ENCODE data around the gene RNF130.

The RNF130 gene, protein sequence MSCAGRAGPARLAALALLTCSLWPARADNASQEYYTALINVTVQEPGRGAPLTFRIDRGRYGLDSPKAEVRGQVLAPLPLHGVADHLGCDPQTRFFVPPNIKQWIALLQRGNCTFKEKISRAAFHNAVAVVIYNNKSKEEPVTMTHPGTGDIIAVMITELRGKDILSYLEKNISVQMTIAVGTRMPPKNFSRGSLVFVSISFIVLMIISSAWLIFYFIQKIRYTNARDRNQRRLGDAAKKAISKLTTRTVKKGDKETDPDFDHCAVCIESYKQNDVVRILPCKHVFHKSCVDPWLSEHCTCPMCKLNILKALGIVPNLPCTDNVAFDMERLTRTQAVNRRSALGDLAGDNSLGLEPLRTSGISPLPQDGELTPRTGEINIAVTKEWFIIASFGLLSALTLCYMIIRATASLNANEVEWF

GRCh38 chr5:180071531-180072255 is at the start of gene RNF130:
TSS of gene RNF130 (minus strand) at chr5:180071759. CDS start at chr5:180071702, 57 bp downstream.
- peak; percentile 77 to 85 (median 78) for DNase-seq (ENCODE audit: low read depth in 2 of 3, low spot score in 1 of 3)

GRCh38 chr5:180120237-180121101 is 48.9 kb upstream of the RNF130 start:
- DNase-seq (ENCODE audit: low read depth in 2 of 3, low spot score in 1 of 3), result no peak

DNA sequence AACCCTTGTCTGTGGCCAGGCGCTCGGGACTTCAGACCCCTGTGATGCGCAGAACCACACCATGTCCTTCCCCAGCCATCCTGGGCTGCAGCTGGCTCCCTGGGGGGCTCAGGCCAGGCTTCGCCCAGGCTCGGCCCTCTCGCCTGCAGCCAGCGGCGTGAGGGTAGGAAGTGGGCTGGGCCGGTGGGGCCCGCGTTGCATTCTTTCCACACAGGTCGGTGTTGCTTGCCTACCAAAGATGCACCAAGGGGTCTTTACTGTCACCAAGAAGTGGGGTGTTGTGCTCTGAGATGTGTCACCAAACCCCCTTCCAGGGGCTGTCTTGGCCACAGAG is 48.3 kb upstream of the RNF130 start:
- DNase-seq (ENCODE audit: low read depth in 2 of 3, low spot score in 1 of 3), result no peak

DNA sequence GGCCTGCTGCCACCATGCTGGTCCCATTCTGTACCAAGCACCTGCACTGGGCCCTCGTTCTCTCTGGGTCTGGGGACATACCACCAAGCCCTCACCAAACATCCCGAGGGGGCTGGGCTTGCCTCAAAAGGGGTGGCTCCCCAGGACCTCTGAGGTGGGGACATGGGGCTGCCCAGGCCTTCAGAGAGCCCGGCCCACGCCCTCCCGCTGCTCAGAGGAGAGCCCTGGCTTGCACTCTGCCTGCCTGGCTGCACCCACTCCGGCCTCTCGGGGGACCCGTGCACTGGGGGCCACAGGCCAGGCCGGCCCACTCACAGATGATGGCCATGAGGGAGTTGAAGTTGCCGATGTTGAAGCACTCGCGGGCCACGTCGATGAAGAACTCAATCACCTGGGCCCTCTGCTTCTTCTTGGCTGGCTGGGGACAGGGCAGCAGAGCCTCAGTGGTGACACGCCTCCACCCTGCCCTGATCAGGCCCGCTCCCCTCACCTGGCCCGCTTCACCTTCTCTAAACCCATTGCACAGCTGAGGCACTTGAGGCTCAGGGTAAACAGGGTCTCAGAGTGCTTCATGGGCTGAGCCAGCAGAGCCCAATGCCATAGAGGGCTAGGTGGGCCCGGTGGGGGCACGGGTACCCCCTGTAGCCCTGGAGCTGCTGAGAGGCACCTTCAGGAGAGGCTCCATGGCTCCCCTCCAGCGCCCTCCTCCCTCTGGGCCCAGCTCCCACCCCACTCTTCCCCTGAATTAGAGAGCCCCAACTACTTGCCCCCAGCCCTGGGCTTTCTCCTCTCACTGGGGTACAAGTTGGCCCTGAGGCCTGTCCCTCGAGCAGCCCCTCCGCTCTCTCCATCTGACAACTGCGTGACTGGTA is 47.7 kb upstream of the RNF130 start:
- DNase-seq (ENCODE audit: low read depth in 2 of 3, low spot score in 1 of 3), result no peak

DNA sequence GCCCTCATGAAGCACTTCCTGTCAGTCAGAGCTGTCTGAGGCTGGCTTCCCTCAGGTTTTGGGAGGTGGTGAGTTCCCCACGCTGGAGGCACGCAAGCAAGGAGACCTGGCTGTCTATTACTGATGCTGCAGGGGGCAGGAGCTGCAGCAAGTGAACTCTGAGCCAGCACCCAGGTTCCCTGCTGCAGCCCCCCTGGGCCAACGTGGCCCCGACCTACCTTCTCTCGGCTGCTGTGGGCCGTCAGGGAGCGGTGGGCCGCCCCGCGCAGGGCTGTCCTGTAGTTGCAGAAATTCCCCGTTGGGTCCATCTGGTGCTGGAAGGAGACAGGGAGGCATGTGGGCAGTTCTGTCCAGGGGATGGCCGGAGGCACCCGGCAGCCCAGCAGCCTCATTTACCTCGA is 46.8 kb upstream of the RNF130 start:
- no peak for DNase-seq (ENCODE audit: low read depth in 2 of 3, low spot score in 1 of 3)

DNA sequence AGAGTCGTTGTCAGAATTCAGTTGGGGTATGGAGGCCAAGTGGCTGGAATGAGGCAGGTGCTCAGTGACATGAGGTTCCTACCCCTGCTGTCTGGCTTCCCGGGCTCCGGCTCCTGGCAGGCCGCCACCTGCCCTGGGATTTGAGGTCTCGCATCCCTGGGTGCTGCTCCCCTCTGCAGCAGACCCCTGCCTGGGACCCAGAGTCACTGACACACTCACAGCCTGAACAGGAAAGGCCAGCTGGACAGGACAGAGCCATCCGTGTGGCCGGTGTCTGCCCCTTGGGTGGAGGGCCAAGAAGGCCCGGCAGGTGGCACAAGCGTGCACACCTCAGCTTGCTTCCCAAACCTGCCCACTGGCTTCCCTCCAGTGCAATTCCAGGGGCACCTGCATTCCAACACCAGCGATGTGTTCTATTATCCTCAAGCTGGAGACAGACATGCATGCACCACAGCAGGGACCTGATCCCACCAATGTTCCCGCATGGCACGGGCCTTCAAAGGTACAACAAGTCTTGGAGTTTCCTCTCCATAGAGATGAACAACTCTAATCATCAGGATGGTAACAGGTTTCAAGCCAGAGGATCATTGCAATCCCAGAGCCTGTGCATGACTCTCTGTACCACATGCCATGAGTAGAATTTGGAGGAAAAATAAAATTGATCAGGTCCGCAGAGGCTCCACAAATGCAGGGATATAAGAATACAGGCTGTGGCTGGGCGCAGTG is 45.6 kb upstream of the RNF130 start:
- no peak for DNase-seq (ENCODE audit: low read depth in 2 of 3, low spot score in 1 of 3)

- no peak for DNase-seq (ENCODE audit: low read depth in 2 of 3, low spot score in 1 of 3)
These were observed 44.8 kb upstream of the RNF130 start for GRCh38 chr5:180116077-180116999.

GRCh38 chr5:180115326-180116076 is 43.9 kb upstream of the RNF130 start:
- DNase-seq (ENCODE audit: low read depth in 2 of 3, low spot score in 1 of 3), result no peak

- DNase-seq (ENCODE audit: low read depth in 2 of 3, low spot score in 1 of 3), result no peak
These were observed 42.9 kb upstream of the RNF130 start for GRCh38 chr5:180114304-180115003.

GRCh38 chr5:180113660-180114303 is 42.2 kb upstream of the RNF130 start:
- DNase-seq (ENCODE audit: low read depth in 2 of 3, low spot score in 1 of 3), result no peak

DNA sequence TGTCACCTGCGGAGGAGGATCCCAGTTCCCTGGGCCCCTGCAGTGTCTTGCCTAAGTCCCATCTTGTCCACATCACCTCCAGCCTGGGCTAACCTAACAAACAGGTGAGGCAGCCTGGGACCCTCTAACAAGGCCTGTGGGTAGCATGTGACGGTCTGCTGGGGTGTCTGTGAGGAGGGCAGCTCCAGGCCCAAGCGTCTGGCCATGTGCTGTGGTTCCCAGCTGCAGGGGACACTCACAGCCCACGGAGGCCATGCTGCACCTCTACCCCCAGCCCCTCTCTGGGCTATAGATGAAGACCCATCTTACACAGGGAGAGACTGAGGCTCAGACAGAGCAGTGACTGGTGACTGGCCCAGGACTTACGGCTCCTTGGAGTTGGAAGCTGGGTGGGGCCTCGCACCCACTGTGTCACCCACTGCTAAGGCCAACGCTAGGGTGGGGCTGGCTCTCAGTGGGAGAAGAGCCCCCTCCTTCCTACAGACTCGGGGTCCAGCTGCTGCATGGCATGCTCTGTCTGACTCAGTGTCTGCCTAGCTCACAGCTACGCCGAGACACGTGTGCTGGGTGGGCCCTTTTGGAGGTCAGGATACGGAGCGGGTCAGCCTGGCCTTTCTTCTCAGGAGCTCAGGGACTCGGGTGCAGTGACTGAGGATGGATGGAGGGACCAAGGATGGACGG is 40.8 kb upstream of the RNF130 start:
- DNase-seq (ENCODE audit: low read depth in 2 of 3, low spot score in 1 of 3), result no peak

DNA sequence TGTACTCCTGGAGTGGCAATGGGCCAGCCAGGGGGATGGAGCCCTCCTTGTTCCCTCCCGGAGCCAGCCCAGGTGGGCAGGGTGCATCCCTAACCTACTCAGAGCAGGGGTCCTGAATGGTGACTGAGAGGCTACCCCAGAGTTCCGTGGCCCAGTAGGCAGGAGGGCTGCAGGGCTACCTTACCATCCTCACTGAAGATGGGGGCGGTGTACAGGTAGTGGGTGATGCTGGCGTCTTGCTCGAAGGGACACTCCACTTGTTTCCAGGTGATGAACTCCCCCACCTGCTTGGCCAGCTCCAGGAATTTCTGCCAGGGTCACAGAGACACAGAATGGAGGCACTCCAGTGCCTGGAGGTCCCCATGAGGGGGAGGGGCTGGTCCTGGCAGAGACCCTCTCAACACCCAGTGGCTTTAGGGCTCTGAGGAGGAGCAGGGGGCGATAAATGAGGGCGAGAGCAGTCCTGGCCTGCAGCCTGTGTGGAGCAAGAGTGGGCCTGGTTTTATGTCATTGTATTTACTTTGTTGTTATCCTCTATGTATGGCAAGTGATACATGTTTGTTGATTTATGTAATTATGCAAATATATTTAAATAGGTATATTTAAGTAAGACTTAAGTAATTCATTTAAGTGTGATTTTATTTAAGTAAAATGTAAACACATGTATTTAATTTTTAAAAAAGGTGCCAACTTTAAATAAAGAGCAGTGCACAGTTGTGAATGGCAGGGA is 39.9 kb upstream of the RNF130 start:
- DNase-seq (ENCODE audit: low read depth in 2 of 3, low spot score in 1 of 3), result no peak

DNA sequence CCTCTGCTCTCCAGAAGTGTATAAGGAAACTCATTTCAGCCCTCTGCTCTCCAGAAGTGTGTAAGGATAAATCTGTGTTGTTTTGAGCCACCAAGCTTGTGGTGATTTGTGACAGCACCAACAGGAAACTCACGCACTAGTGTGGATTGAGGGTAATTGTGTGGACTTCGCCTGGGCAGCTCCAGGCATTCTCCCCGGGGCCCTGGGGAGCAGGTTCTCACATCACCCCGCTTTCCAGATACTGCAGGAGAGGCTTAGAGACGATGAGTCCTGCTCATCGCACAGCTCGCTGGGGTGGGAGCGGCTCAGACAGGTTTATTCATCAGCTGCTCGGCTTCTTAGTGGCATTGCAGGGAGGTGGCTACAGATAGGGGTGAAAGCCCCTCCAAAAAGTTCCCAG is 38.4 kb upstream of the RNF130 start:
- DNase-seq (ENCODE audit: low read depth in 2 of 3, low spot score in 1 of 3), result no peak

DNA sequence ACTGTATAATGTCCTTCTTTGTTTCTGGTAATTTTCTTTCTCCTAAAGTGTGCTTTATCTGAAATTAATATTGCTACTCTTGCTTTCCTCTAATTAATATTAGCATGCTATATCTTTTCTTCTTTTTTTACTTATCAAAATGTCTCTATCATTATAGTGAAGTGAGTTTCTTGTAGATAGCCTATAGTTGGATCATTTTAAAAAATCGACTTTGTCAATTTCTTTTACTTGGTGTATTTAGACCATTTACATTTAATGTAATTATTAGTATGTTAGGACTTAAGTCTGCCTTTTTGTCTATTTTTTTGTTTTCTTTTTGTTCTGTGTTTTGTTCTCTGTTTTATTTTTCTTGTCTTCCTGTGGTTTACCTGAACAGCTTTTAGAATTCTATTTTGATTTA is 35.4 kb upstream of the RNF130 start:
- no peak for DNase-seq (ENCODE audit: low read depth in 2 of 3, low spot score in 1 of 3)

DNA sequence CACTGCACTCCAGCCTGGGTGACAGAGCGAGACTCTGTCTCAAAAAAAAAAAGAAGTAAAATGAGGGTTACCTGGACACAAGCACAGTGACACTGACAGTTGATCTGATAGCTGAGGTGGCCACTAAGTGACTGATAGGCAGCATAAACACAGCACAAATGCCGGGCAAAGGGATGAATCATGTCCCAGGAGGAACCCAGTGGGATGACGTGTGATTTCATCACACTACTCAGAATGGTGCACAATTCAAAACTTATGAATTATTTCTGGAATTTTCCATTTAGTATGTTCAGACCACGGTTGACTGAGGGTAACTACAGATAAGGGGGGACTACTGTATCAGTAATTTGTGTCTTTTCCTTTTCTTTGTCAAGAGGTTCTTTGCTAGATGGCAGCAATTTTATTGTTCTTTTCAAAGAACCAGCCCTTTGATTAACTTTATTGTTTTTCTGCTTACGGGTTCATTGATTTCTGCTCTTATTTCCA is 34.3 kb upstream of the RNF130 start:
- no peak for DNase-seq (ENCODE audit: low read depth in 2 of 3, low spot score in 1 of 3)

GRCh38 chr5:180104168-180104530 is 32.6 kb upstream of the RNF130 start:
- DNase-seq (ENCODE audit: low read depth in 2 of 3, low spot score in 1 of 3), result no peak
